MM.1S (cell line): Measurements from ENCODE around the gene PSME3.

ENCODE experiments used
- DNase-seq: peaks from one replicate; pipeline ENCODE4 v3.0.0-alpha.2; 2015
- H2AFZ ChIP-seq: fragments of 300-600 bp; sonication (generic); 2 replicates; pipeline ENCODE4 v1.6.0; 2016; ENCODE audit warnings: antibody characterized with exemption, low read length
- H3F3A ChIP-seq: fragments of 300-600 bp; sonication (generic); 2 replicates; pipeline ENCODE4 v1.6.1; 2016; ENCODE audit warnings: mild to moderate bottlenecking, antibody characterized with exemption, low read length, moderate library complexity, mixed read lengths; ENCODE audit not compliant: insufficient read depth
- H3K27ac ChIP-seq: fragments of 300-600 bp; sonication (generic); 2 replicates; pipeline ENCODE4 v1.5.1; 2016; ENCODE audit warnings: mild to moderate bottlenecking, low read length
- H3K27me3 ChIP-seq: fragments of 300-600 bp; sonication (generic); replicated peaks from 2 replicates; pipeline ENCODE4 v1.6.0; 2016; ENCODE audit warnings: low read length; ENCODE audit not compliant: insufficient read depth
- H3K36me3 ChIP-seq: fragments of 300-600 bp; sonication (generic); replicated peaks from 2 replicates; pipeline ENCODE4 v1.6.1; 2016; ENCODE audit warnings: mild to moderate bottlenecking, low read length, mixed read lengths; ENCODE audit not compliant: insufficient read depth
- H3K4me1 ChIP-seq: fragments of 300-600 bp; sonication (generic); 2 replicates; pipeline ENCODE4 v1.6.1; 2016; ENCODE audit warnings: low read length, mixed read lengths
- H3K4me2 ChIP-seq: fragments of 300-600 bp; sonication (generic); 2 replicates; pipeline ENCODE4 v1.6.0; 2016; ENCODE audit warnings: low read depth, low read length
- H3K4me3 ChIP-seq: fragments of 300-600 bp; sonication (generic); 2 replicates; pipeline ENCODE4 v1.5.1; 2016; ENCODE audit warnings: low read length, mixed read lengths
- H3K79me2 ChIP-seq: fragments of 300-600 bp; sonication (generic); 2 replicates; pipeline ENCODE4 v1.6.1; 2016; ENCODE audit warnings: mixed run types, low read length, mixed read lengths
- H3K9ac ChIP-seq: fragments of 300-600 bp; sonication (generic); 2 replicates; pipeline ENCODE4 v1.6.1; 2016; ENCODE audit warnings: low read length, mixed read lengths
- H3K9me2 ChIP-seq: fragments of 300-600 bp; sonication (generic); replicated peaks from 2 replicates; pipeline ENCODE4 v1.6.1; 2016; ENCODE audit warnings: mild to moderate bottlenecking, low read length, mixed read lengths; ENCODE audit not compliant: insufficient read depth
- H3K9me3 ChIP-seq: fragments of 300-600 bp; sonication (generic); replicated peaks from 2 replicates; pipeline ENCODE4 v1.6.1; 2016; ENCODE audit warnings: mild to moderate bottlenecking, low read length, mixed read lengths; ENCODE audit not compliant: insufficient read depth
- H4K20me1 ChIP-seq: fragments of 300-600 bp; sonication (generic); 2 replicates; pipeline ENCODE4 v1.6.1; 2016; ENCODE audit warnings: mild to moderate bottlenecking, low read length, moderate library complexity, mixed read lengths; ENCODE audit not compliant: insufficient read depth
- EZH2 ChIP-seq: fragments of 300-600 bp; sonication (generic); optimal IDR thresholded peaks from 2 replicates; pipeline ENCODE3; 2017; ENCODE audit warnings: low read depth, mild to moderate bottlenecking, antibody characterized with exemption, low read length, mixed read lengths
- EZH2phosphoT487 ChIP-seq: fragments of 300-600 bp; sonication (generic); IDR thresholded peaks from 2 replicates; pipeline ENCODE4 v1.6.1; 2018; ENCODE audit warnings: antibody characterized with exemption, low read length
- TF ChIP-seq, protein P1 (sequence below): fragments of 300-600 bp; sonication (generic); IDR thresholded peaks from 2 replicates; pipeline ENCODE4 v1.5.1; 2016; ENCODE audit warnings: antibody characterized with exemption, low read length, mixed read lengths

PSME3 gene

DNA sequence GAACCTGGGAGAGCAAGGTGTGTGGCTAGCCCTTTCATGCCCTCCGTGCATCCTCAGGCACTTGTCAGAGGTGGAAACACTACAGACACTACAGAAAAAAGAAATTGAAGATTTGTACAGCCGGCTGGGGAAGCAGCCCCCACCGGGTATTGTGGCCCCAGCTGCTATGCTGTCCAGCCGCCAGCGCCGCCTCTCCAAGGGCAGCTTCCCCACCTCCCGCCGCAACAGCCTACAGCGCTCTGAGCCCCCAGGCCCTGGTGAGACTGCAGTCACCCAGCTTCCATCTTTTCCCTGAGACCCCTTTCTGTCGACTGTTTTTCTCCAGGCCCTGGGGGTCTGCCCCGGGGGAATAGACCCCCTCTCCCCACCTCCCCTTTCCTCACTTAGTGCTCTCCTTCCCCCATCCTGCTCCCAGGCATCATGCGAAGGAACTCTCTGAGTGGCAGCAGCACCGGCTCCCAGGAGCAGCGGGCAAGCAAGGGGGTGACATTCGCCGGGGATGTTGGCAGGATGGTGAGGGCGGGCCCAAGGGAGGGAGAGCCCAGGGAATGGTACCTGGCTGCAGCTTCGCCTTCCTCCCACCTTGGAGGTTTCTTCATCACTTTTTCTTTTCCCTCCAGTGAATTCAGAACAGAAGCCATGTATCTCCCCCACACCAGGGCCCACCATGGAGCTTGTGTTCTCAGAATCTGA, 37.0 kb upstream of the PSME3 start:
- peaks cover 8% of the 10 kb centered on the region; the same call in 1 of the 2 replicates for H3K4me1 ChIP-seq
- no peak overlapping the region for H3K9ac ChIP-seq
- TF ChIP-seq EZH2 (no peak), EZH2phosphoT487 (no peak)
- TF ChIP-seq, protein P1, sequence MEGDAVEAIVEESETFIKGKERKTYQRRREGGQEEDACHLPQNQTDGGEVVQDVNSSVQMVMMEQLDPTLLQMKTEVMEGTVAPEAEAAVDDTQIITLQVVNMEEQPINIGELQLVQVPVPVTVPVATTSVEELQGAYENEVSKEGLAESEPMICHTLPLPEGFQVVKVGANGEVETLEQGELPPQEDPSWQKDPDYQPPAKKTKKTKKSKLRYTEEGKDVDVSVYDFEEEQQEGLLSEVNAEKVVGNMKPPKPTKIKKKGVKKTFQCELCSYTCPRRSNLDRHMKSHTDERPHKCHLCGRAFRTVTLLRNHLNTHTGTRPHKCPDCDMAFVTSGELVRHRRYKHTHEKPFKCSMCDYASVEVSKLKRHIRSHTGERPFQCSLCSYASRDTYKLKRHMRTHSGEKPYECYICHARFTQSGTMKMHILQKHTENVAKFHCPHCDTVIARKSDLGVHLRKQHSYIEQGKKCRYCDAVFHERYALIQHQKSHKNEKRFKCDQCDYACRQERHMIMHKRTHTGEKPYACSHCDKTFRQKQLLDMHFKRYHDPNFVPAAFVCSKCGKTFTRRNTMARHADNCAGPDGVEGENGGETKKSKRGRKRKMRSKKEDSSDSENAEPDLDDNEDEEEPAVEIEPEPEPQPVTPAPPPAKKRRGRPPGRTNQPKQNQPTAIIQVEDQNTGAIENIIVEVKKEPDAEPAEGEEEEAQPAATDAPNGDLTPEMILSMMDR = no peak
- no peak overlapping the region for H3K27ac ChIP-seq
- DNase-seq = no peak
- H3K9me3 ChIP-seq = no peaks in the 10 kb centered on the region
- H3K4me3 ChIP-seq = no peak overlapping the region
- no peaks in the 10 kb centered on the region for H3F3A ChIP-seq
- H4K20me1 ChIP-seq = no peaks in the 10 kb centered on the region
- no peaks in the 10 kb centered on the region for H3K9me2 ChIP-seq
- no peak overlapping the region for H2AFZ ChIP-seq
- H3K27me3 ChIP-seq = no peaks in the 10 kb centered on the region
- no peaks in the 10 kb centered on the region for H3K36me3 ChIP-seq
- peaks cover 17% of the 10 kb centered on the region for H3K79me2 ChIP-seq
- H3K4me2 ChIP-seq = no peak overlapping the region

DNA sequence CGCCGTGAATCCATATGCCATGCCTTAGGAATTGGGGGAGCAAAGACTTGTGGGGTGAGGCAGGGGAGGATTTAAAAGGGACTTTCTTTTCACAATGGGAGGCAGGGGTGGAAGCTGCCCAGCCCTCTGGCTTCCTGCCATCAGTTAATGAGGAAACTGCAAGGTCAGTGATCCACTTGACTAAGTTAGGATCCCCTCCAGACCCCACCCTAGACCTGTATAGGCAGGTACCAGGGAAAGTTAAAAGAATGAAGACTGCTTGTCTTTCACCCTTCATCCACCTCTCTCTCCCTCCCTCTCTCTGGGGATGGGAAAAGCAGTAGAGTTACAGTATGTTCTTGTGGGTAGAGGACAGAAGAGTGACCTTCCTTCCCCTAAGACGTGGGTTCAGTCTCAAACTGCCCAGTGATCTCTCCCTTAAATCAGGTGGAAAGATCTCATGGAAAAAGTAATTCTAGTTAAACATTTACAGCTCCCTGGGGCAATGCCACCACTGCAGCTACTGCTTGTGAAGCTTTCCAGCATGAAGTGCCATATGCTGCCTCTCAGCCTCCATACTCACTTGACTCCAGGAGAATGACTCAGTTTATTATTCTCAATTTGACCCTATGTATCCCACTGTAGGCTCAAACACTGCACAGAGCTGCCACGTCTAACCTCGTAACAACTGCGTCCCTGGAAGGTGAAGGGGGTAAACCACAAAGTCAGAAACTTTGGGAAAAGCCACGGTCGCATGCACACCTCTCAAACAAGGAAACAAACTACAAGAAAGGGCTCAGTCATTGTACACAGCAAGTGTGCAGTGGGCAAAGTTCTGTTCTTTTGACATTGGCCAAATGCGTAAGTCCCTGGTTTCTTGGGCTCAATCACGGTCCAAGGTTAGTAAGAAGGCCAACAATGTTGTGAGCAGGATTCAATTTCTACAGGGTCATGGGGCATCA, 35.9 kb upstream of the PSME3 start:
- no peak for DNase-seq
- Histone ChIP-seq H3K27ac (no peak overlapping the region), H2AFZ (no peak overlapping the region), H3K4me2 (peak overlapping the region; percentile 79), H3K9me3 (no peaks in the 10 kb centered on the region), H4K20me1 (no peaks in the 10 kb centered on the region), H3K36me3 (no peaks in the 10 kb centered on the region), H3K27me3 (no peaks in the 10 kb centered on the region), H3K9ac (peak overlapping the region; percentile 69; the same call in 1 of the 2 replicates), H3K4me1 (peaks cover 8% of the 10 kb centered on the region; the same call in 1 of the 2 replicates), H3K79me2 (peaks cover 17% of the 10 kb centered on the region), H3K4me3 (peak overlapping the region; percentile 79), H3F3A (no peaks in the 10 kb centered on the region), H3K9me2 (no peaks in the 10 kb centered on the region)
- TF ChIP-seq, protein P1 = no peak
- TF ChIP-seq EZH2phosphoT487 = no peak
- TF ChIP-seq EZH2 = no peak

DNA sequence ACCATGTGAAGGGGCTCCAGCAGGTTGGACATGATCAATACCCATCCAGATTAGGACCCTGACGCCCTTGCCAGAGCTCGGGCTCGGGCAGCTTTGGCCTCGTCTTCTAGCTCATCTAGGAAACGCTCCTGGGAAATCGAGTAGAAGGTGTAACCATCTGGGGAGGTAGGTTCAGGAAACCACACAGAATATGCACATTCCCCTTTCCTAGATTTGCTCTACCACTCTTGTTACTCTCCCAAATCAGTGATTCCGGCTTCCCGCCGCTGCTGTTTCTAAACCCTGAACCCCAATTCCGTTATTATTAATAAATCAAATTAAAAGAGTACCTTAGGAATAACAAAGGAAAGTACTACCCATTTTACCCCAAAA, 35.2 kb upstream of the PSME3 start:
- Histone ChIP-seq H3K9ac (peak overlapping the region; percentile 69), H3F3A (no peaks in the 10 kb centered on the region), H3K79me2 (peaks cover 17% of the 10 kb centered on the region), H2AFZ (peak overlapping the region; percentile 89), H3K27me3 (no peaks in the 10 kb centered on the region), H3K36me3 (no peaks in the 10 kb centered on the region), H4K20me1 (no peaks in the 10 kb centered on the region), H3K9me2 (no peaks in the 10 kb centered on the region), H3K27ac (no peak overlapping the region), H3K9me3 (no peaks in the 10 kb centered on the region), H3K4me3 (peak overlapping the region; percentile 79), H3K4me2 (peak overlapping the region; percentile 79), H3K4me1 (peaks cover 8% of the 10 kb centered on the region; the same call in 1 of the 2 replicates)
- no peak for DNase-seq
- TF ChIP-seq EZH2phosphoT487 (no peak), EZH2 (no peak)
- TF ChIP-seq, protein P1 = no peak
